Liver (tissue), 9 donors: ENCODE measurements around the gene CDH4. TPM values are rescaled to one million over a fixed set of nuclear protein-coding genes. Genes with fewer than 3 reads are reported as not detected.

ENCODE experiments used
- DNase-seq: peaks from one replicate; pipeline ENCODE4 v3.0.0-alpha.2; 2017; ENCODE audit warnings: low spot score
- H3K27ac ChIP-seq, 2 donors: one replicate each; pipeline ENCODE4 v1.7.0; 2013; ENCODE audit warnings: inconsistent platforms in 2 of 2, low read length in 2 of 2, control low read depth in 1 of 2, low read depth in 1 of 2, mild to moderate bottlenecking in 1 of 2
- H3K27me3 ChIP-seq, 4 donors: one replicate each; pipeline versions ENCODE4 v1.6.1 to v1.7.0; 2013; ENCODE audit warnings: low read length in 3 of 4, inconsistent platforms in 1 of 4, mild to moderate bottlenecking in 1 of 4, moderate library complexity in 1 of 4; ENCODE audit not compliant: control insufficient read depth in 4 of 4, insufficient read depth in 4 of 4
- H3K36me3 ChIP-seq, 4 donors: one replicate each; pipeline versions ENCODE4 v1.6.1 to v1.7.0; 2013; ENCODE audit warnings: low read length in 3 of 4, mild to moderate bottlenecking in 3 of 4, low read depth in 1 of 4, moderate library complexity in 1 of 4; ENCODE audit not compliant: control insufficient read depth in 4 of 4, insufficient read depth in 3 of 4
- H3K4me1 ChIP-seq, 4 donors: one replicate each; pipeline versions ENCODE4 v1.6.1 to v1.7.0; 2013; ENCODE audit warnings: low read length in 3 of 4, mild to moderate bottlenecking in 3 of 4, moderate library complexity in 1 of 4; ENCODE audit not compliant: control insufficient read depth in 4 of 4, insufficient read depth in 4 of 4
- H3K4me3 ChIP-seq, 3 donors: one replicate each; pipeline versions ENCODE4 v1.6.1 to v1.7.0; 2013; ENCODE audit warnings: low read length in 3 of 3, control low read depth in 1 of 3, low read depth in 1 of 3, mild to moderate bottlenecking in 1 of 3
- H3K9ac ChIP-seq, 2 donors: one replicate each; pipeline ENCODE4 v1.7.0; 2013; ENCODE audit warnings: low read length in 2 of 2, mild to moderate bottlenecking in 2 of 2, moderate library complexity in 2 of 2, control low read depth in 1 of 2, low read depth in 1 of 2
- H3K9me3 ChIP-seq, 4 donors: one replicate each; pipeline versions ENCODE4 v1.6.1 to v1.7.0; 2013; ENCODE audit warnings: low read length in 3 of 4; ENCODE audit not compliant: control insufficient read depth in 4 of 4
- EGR1 ChIP-seq, 2 donors: IDR thresholded peaks; 2 replicates each; pipeline ENCODE4 v1.6.1; 2016 to 2018; ENCODE audit warnings: antibody characterized with exemption in 2 of 2, low read depth in 2 of 2
- FOXA1 ChIP-seq: IDR thresholded peaks from 2 replicates; pipeline ENCODE4 v1.6.1; 2016; ENCODE audit warnings: antibody characterized with exemption
- FOXA2 ChIP-seq: IDR thresholded peaks from 2 replicates; pipeline ENCODE4 v1.6.1; 2016; ENCODE audit warnings: antibody characterized with exemption
- GABPA ChIP-seq, 2 donors: IDR thresholded peaks in 1 of 2; conservative IDR thresholded peaks in 1 of 2; 2 replicates each; pipeline ENCODE4 v1.6.1; 2016; ENCODE audit warnings: antibody characterized with exemption in 2 of 2, mild to moderate bottlenecking in 1 of 2, moderate library complexity in 1 of 2
- HNF4A ChIP-seq, 2 donors: conservative IDR thresholded peaks; 2 replicates each; pipeline ENCODE4 v1.6.1; 2016; ENCODE audit warnings: antibody characterized with exemption in 2 of 2, mild to moderate bottlenecking in 2 of 2
- JUND ChIP-seq, 2 donors: IDR thresholded peaks; 2 replicates each; pipeline ENCODE4 v1.6.1; 2016; ENCODE audit warnings: antibody characterized with exemption in 2 of 2
- NR2F2 ChIP-seq: IDR thresholded peaks from 2 replicates; pipeline ENCODE4 v1.6.1; 2016; ENCODE audit warnings: antibody characterized with exemption
- RAD21 ChIP-seq, 2 donors: IDR thresholded peaks; 2 replicates each; pipeline ENCODE4 v1.6.1; 2016; ENCODE audit warnings: antibody characterized with exemption in 2 of 2, mild to moderate bottlenecking in 2 of 2
- RXRA ChIP-seq, 2 donors: IDR thresholded peaks; 2 replicates each; pipeline ENCODE4 v1.6.1; 2017 to 2018; ENCODE audit warnings: antibody characterized with exemption in 2 of 2, mild to moderate bottlenecking in 1 of 2
- SP1 ChIP-seq: IDR thresholded peaks from 2 replicates; pipeline ENCODE4 v1.6.1; 2018; ENCODE audit warnings: antibody characterized with exemption, mild to moderate bottlenecking
- TAF1 ChIP-seq: conservative IDR thresholded peaks from 2 replicates; pipeline ENCODE4 v1.6.1; 2016; ENCODE audit warnings: antibody characterized with exemption, mild to moderate bottlenecking
- WGBS: extraction: QIAGEN DNeasy Blood & Tissue Kit; methylation state at CpG from one replicate; pipeline ENCODE4 v1.1.7; 2013; 5-methylcytosine and 5-hydroxymethylcytosine counted together
- polyA plus RNA-seq, 2 donors: library from polyadenylated mRNA; stranded (reverse) in 1 of 2; unstranded in 1 of 2; fragments of 200-250 nt in 1 of 2; fragments of >200 nt in 1 of 2; fragmentation: Nextera tagmentation in 1 of 2; extraction: Ambion mirVana in 1 of 2; gene quantifications; one replicate each; pipeline versions ENCODE4 v1.2.1 to v1.2.3, GENCODE V29; 2013 to 2015
- total RNA-seq, 2 donors: library from RNA; depleted of rRNA; stranded (reverse); fragments of >200 nt; gene quantifications; one replicate each; pipeline ENCODE4 v1.2.3, GENCODE V29; 2014
- TF ChIP-seq, protein P1 (sequence below): IDR thresholded peaks from 2 replicates; pipeline ENCODE4 v1.6.1; 2016; ENCODE audit warnings: antibody characterized with exemption
- TF ChIP-seq, protein P2 (sequence below): fragments of 150-350 bp; IDR thresholded peaks from 2 replicates; pipeline ENCODE4 v1.5.1; 2017; ENCODE audit warnings: improper control_type of control experiment, low read depth, low read length; ENCODE audit not compliant: missing input control
- TF ChIP-seq, protein P3 (sequence below): IDR thresholded peaks from 2 replicates; pipeline ENCODE4 v1.6.1; 2016; ENCODE audit warnings: antibody characterized with exemption, mild to moderate bottlenecking
- donor health status: healthy.
- donor health status: healthy.
- donor health status: healthy.
- donor health status: healthy.
- donor health status: healthy.

Gene CDH4
- total and polyA plus RNA-seq, 4 donors, result 0.03 to 0.25 (median 0.19) TPM; not detected in 1

DNA sequence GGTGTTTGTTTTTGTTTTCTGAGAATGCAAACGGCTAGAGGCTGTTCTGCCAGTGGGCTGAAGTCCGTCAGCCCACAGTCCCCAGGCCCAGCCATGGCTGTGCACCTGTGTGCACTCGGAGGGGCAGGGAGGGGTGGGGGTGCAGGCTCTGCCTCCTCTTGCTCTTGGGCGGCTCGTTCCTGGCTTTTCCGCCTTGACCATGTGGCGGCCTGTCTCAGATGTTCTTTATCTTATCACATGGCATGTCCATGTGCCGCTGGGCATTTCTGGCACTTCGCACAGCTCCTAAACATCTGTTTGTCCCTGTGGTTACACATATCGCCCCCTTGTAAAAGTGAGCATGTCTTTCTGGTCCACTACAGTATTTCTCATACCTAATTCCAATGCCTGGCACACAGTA is 137.0 kb downstream of the CDH4 start:
- Histone ChIP-seq H3K9ac (no peak overlapping the region), H3K4me1 (no peaks in the 10 kb centered on the region), H3K36me3 (no peaks in the 10 kb centered on the region), H3K9me3 (no peaks in the 10 kb centered on the region), H3K27ac (no peak overlapping the region), H3K27me3 (no peaks in the 10 kb centered on the region), H3K4me3 (no peak overlapping the region)
- 78% methylated on average over 10 of the region's 10 CpGs for WGBS
- no peak for DNase-seq
- TF ChIP-seq HNF4A (conservative IDR thresholded peaks at IDR 0.05) (no peak), JUND (IDR thresholded peaks at IDR 0.05) (no peak), FOXA2 (no peak), NR2F2 (no peak)
- TF ChIP-seq, protein P1, sequence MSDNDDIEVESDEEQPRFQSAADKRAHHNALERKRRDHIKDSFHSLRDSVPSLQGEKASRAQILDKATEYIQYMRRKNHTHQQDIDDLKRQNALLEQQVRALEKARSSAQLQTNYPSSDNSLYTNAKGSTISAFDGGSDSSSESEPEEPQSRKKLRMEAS, result no peak
- TF ChIP-seq, protein P2, sequence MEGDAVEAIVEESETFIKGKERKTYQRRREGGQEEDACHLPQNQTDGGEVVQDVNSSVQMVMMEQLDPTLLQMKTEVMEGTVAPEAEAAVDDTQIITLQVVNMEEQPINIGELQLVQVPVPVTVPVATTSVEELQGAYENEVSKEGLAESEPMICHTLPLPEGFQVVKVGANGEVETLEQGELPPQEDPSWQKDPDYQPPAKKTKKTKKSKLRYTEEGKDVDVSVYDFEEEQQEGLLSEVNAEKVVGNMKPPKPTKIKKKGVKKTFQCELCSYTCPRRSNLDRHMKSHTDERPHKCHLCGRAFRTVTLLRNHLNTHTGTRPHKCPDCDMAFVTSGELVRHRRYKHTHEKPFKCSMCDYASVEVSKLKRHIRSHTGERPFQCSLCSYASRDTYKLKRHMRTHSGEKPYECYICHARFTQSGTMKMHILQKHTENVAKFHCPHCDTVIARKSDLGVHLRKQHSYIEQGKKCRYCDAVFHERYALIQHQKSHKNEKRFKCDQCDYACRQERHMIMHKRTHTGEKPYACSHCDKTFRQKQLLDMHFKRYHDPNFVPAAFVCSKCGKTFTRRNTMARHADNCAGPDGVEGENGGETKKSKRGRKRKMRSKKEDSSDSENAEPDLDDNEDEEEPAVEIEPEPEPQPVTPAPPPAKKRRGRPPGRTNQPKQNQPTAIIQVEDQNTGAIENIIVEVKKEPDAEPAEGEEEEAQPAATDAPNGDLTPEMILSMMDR, result no peak

DNA sequence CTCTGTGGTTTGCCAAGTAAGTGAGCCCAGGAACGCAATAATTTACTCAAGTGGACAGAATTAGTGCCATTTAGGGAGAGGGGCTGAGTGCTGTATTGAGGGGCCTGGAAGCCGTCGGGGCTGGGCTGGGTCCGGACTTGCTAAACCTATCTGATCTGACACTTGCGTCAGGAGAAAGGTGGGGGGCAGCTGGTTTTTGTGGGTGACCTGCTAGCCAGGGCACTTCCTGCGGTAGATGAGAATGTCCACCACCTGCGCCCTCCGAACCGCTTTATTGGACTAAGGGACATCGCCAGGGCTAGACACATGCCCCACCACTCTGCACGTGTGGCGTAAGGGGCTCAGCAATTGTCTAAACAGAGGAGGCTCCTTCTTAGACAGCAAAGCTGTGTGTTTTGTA is 139.1 kb downstream of the CDH4 start:
- Histone ChIP-seq H3K36me3 (no peaks in the 10 kb centered on the region), H3K4me1 (no peaks in the 10 kb centered on the region), H3K9me3 (no peaks in the 10 kb centered on the region), H3K4me3 (no peak overlapping the region), H3K27ac (no peak overlapping the region), H3K9ac (no peak overlapping the region), H3K27me3 (no peaks in the 10 kb centered on the region)
- DNase-seq, result no peak
- TF ChIP-seq RAD21 (IDR thresholded peaks at IDR 0.05) (no peak), FOXA2 (no peak), RXRA (IDR thresholded peaks at IDR 0.05) (no peak), SP1 (no peak), FOXA1 (no peak), TAF1 (no peak), GABPA (IDR thresholded peaks at IDR 0.05 in 1 of 2, conservative IDR thresholded peaks at IDR 0.05 in 1 of 2) (no peak), EGR1 (IDR thresholded peaks at IDR 0.05; ENCODE audit: low read depth in 2 of 2) (no peak), NR2F2 (no peak)
- TF ChIP-seq, protein P3, sequence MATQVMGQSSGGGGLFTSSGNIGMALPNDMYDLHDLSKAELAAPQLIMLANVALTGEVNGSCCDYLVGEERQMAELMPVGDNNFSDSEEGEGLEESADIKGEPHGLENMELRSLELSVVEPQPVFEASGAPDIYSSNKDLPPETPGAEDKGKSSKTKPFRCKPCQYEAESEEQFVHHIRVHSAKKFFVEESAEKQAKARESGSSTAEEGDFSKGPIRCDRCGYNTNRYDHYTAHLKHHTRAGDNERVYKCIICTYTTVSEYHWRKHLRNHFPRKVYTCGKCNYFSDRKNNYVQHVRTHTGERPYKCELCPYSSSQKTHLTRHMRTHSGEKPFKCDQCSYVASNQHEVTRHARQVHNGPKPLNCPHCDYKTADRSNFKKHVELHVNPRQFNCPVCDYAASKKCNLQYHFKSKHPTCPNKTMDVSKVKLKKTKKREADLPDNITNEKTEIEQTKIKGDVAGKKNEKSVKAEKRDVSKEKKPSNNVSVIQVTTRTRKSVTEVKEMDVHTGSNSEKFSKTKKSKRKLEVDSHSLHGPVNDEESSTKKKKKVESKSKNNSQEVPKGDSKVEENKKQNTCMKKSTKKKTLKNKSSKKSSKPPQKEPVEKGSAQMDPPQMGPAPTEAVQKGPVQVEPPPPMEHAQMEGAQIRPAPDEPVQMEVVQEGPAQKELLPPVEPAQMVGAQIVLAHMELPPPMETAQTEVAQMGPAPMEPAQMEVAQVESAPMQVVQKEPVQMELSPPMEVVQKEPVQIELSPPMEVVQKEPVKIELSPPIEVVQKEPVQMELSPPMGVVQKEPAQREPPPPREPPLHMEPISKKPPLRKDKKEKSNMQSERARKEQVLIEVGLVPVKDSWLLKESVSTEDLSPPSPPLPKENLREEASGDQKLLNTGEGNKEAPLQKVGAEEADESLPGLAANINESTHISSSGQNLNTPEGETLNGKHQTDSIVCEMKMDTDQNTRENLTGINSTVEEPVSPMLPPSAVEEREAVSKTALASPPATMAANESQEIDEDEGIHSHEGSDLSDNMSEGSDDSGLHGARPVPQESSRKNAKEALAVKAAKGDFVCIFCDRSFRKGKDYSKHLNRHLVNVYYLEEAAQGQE, result no peak
- 87% methylated on average over 12 of the region's 12 CpGs for WGBS
